HCT116 (cell line): ENCODE results near the gene DCK.

ENCODE experiments used
- ATF3 ChIP-seq: IDR thresholded peaks from 2 replicates; pipeline ENCODE4 v1.6.1; 2012
- CEBPB ChIP-seq: IDR thresholded peaks from 2 replicates; pipeline ENCODE4 v1.6.1; 2012; ENCODE audit warnings: low read depth
- CTCF ChIP-seq, 3 experiments: fragments of 200-600 bp in 1 of 3; sonication (generic) in 1 of 3; IDR thresholded peaks in 2 of 3; conservative IDR thresholded peaks in 1 of 3; 2 replicates each; pipeline ENCODE4 v1.5.1; 2012 to 2017; ENCODE audit warnings: low read depth in 2 of 3, low read length in 2 of 3, antibody characterized with exemption in 1 of 3, borderline replicate concordance in 1 of 3, control low read depth in 1 of 3, mild to moderate bottlenecking in 1 of 3, mixed read lengths in 1 of 3, mixed run types in 1 of 3, moderate library complexity in 1 of 3; ENCODE audit not compliant: insufficient read depth in 1 of 3
- ELF1 ChIP-seq: IDR thresholded peaks from 2 replicates; pipeline ENCODE4 v1.6.1; 2012; ENCODE audit warnings: low read depth, borderline replicate concordance
- EZH2 ChIP-seq: fragments of 200-600 bp; sonication (generic); IDR thresholded peaks from 2 replicates; pipeline ENCODE4 v1.6.1; 2017; ENCODE audit warnings: antibody characterized with exemption, mixed run types
- EZH2phosphoT487 ChIP-seq: fragments of 200-600 bp; IDR thresholded peaks from 2 replicates; pipeline ENCODE4 v1.6.1; 2018; ENCODE audit warnings: antibody characterized with exemption, borderline replicate concordance
- JUND ChIP-seq: IDR thresholded peaks from 2 replicates; pipeline ENCODE4 v1.6.1; 2012
- POLR2A ChIP-seq: IDR thresholded peaks from 2 replicates; pipeline ENCODE4 v1.7.0; 2011; ENCODE audit warnings: borderline replicate concordance; ENCODE audit not compliant: insufficient read depth, insufficient read length; ENCODE audit errors: extremely low read depth
- POLR2AphosphoS5 ChIP-seq: IDR thresholded peaks from 2 replicates; pipeline ENCODE4 v1.6.1; 2011; ENCODE audit warnings: mild to moderate bottlenecking, low read depth, low read length, moderate library complexity
- REST ChIP-seq: IDR thresholded peaks from 2 replicates; pipeline ENCODE4 v1.6.1; 2012; ENCODE audit warnings: low read depth
- TCF7L2 ChIP-seq: IDR thresholded peaks from 2 replicates; pipeline ENCODE4 v1.7.0; 2011; ENCODE audit warnings: borderline replicate concordance, inconsistent platforms; ENCODE audit not compliant: insufficient read depth, insufficient read length; ENCODE audit errors: extremely low read depth
- YY1 ChIP-seq: IDR thresholded peaks from 2 replicates; pipeline ENCODE4 v1.6.1; 2011; ENCODE audit warnings: low read length, low read depth, moderate library complexity, mild to moderate bottlenecking; ENCODE audit not compliant: insufficient replicate concordance; ENCODE audit errors: extremely low read depth
- ZBTB33 ChIP-seq: IDR thresholded peaks from 2 replicates; pipeline ENCODE4 v1.6.1; 2011; ENCODE audit warnings: mild to moderate bottlenecking, low read length, moderate library complexity; ENCODE audit not compliant: insufficient replicate concordance; ENCODE audit errors: extremely low read depth
- ZFX ChIP-seq: fragments of 450-650 bp; IDR thresholded peaks from 2 replicates; pipeline ENCODE4 v1.6.1; 2017

- TF ChIP-seq ZBTB33: no peak
- no peak for TF ChIP-seq ATF3
- TF ChIP-seq EZH2phosphoT487: no peak
- TF ChIP-seq REST: no peak
- no peak for TF ChIP-seq YY1
- no peak for TF ChIP-seq POLR2AphosphoS5
- TF ChIP-seq EZH2: no peak
- TF ChIP-seq CTCF (IDR thresholded peaks at IDR 0.05 in 2 of 3, conservative IDR thresholded peaks at IDR 0.05 in 1 of 3; ENCODE audit: borderline replicate concordance in 1 of 3, insufficient read depth in 1 of 3, low read depth in 2 of 3, low read length in 2 of 3): no peak
- no peak for TF ChIP-seq POLR2A
- TF ChIP-seq JUND: no peak
- no peak for TF ChIP-seq TCF7L2
- no peak for TF ChIP-seq ZFX
- TF ChIP-seq ELF1: no peak
- TF ChIP-seq CEBPB: no peak
Observed at GRCh38 chr4:70958681-70959080, 34.8 kb upstream of the DCK start.
